Measurements from ENCODE around the gene KCNQ1. TPM values are rescaled to one million over a fixed set of nuclear protein-coding genes. Genes with fewer than 3 reads are reported as not detected.

Gene KCNQ1
- total RNA-seq, 1 donor from 2014 or later: 3.4 TPM

- no peak for DNase-seq (ENCODE audit: low spot score)
These were observed 7.7 kb downstream of the KCNQ1 start for GRCh38 chr11:2452321-2453012.

GRCh38 chr11:2453436-2453835, 8.6 kb downstream of the KCNQ1 start:
- Mint-ChIP-seq H3K36me3 (ENCODE audit: low read depth) (no peaks in the 10 kb centered on the region), H3K4me1 (ENCODE audit: low read depth) (no peaks in the 10 kb centered on the region), H3K4me3 (ENCODE audit: low read depth) (no peak overlapping the region), H3K9me3 (no peaks in the 10 kb centered on the region), H3K27ac (no peak overlapping the region), H3K27me3 (ENCODE audit: low read depth) (peaks cover 2% of the 10 kb centered on the region)
- DNase-seq (ENCODE audit: low spot score): no peak
- intact Hi-C loops (cut with micrococcal nuclease): no loop called here

More at GRCh38 chr11:2452321-2453012, 7.7 kb downstream of the KCNQ1 start:
- no peak overlapping the region for H3K27ac Mint-ChIP-seq
- H3K27me3 Mint-ChIP-seq (ENCODE audit: low read depth): peaks cover 2% of the 10 kb centered on the region
- intact Hi-C loops (cut with micrococcal nuclease): no loop called here
- no peak overlapping the region for H3K4me3 Mint-ChIP-seq (ENCODE audit: low read depth)
- H3K4me1 Mint-ChIP-seq (ENCODE audit: low read depth): peaks cover 2% of the 10 kb centered on the region
- no peaks in the 10 kb centered on the region for H3K36me3 Mint-ChIP-seq (ENCODE audit: low read depth)
- no peaks in the 10 kb centered on the region for H3K9me3 Mint-ChIP-seq

GRCh38 chr11:2458321-2458720, 13.5 kb downstream of the KCNQ1 start:
- Mint-ChIP-seq H3K27me3 (ENCODE audit: low read depth) (peaks cover 7% of the 10 kb centered on the region), H3K27ac (no peak overlapping the region), H3K36me3 (ENCODE audit: low read depth) (no peaks in the 10 kb centered on the region), H3K4me3 (ENCODE audit: low read depth) (no peak overlapping the region), H3K4me1 (ENCODE audit: low read depth) (no peaks in the 10 kb centered on the region), H3K9me3 (no peaks in the 10 kb centered on the region)
- intact Hi-C loops (cut with micrococcal nuclease): no loop called here
- DNase-seq (ENCODE audit: low spot score): no peak

- intact Hi-C loops (cut with micrococcal nuclease): no loop called here
- Mint-ChIP-seq H3K36me3 (ENCODE audit: low read depth) (no peaks in the 10 kb centered on the region), H3K27ac (no peak overlapping the region), H3K4me1 (ENCODE audit: low read depth) (no peaks in the 10 kb centered on the region), H3K4me3 (ENCODE audit: low read depth) (no peak overlapping the region), H3K27me3 (ENCODE audit: low read depth) (peaks cover 7% of the 10 kb centered on the region), H3K9me3 (no peaks in the 10 kb centered on the region)
- DNase-seq (ENCODE audit: low spot score): no peak
These were observed 14.4 kb downstream of the KCNQ1 start for GRCh38 chr11:2459016-2459725.

- Mint-ChIP-seq H3K36me3 (ENCODE audit: low read depth) (no peaks in the 10 kb centered on the region), H3K4me1 (ENCODE audit: low read depth) (no peaks in the 10 kb centered on the region), H3K4me3 (ENCODE audit: low read depth) (no peak overlapping the region), H3K27ac (no peak overlapping the region), H3K9me3 (no peaks in the 10 kb centered on the region), H3K27me3 (ENCODE audit: low read depth) (peaks cover 7% of the 10 kb centered on the region)
- intact Hi-C loops (cut with micrococcal nuclease): no loop called here
- DNase-seq (ENCODE audit: low spot score): no peak
These were observed 15.2 kb downstream of the KCNQ1 start for GRCh38 chr11:2459796-2460531.

GRCh38 chr11:2460540-2461252, 15.9 kb downstream of the KCNQ1 start:
- intact Hi-C loops (cut with micrococcal nuclease): no loop called here
- Mint-ChIP-seq H3K4me3 (ENCODE audit: low read depth) (no peak overlapping the region), H3K27ac (no peak overlapping the region), H3K36me3 (ENCODE audit: low read depth) (no peaks in the 10 kb centered on the region), H3K27me3 (ENCODE audit: low read depth) (peaks cover 7% of the 10 kb centered on the region), H3K4me1 (ENCODE audit: low read depth) (no peaks in the 10 kb centered on the region), H3K9me3 (no peaks in the 10 kb centered on the region)
- DNase-seq (ENCODE audit: low spot score): no peak

GRCh38 chr11:2461253-2461955, 16.6 kb downstream of the KCNQ1 start:
- intact Hi-C loops (cut with micrococcal nuclease): no loop called here
- no peaks in the 10 kb centered on the region for H3K36me3 Mint-ChIP-seq (ENCODE audit: low read depth)
- no peak for DNase-seq (ENCODE audit: low spot score)
- no peak overlapping the region for H3K4me3 Mint-ChIP-seq (ENCODE audit: low read depth)
- H3K9me3 Mint-ChIP-seq: no peaks in the 10 kb centered on the region
- H3K4me1 Mint-ChIP-seq (ENCODE audit: low read depth): peaks cover under 1% of the 10 kb centered on the region
- peaks cover 7% of the 10 kb centered on the region for H3K27me3 Mint-ChIP-seq (ENCODE audit: low read depth)
- no peak overlapping the region for H3K27ac Mint-ChIP-seq

GRCh38 chr11:2461956-2462542, 17.2 kb downstream of the KCNQ1 start:
- DNase-seq (ENCODE audit: low spot score): no peak
- Mint-ChIP-seq H3K4me1 (ENCODE audit: low read depth) (peaks cover 7% of the 10 kb centered on the region), H3K36me3 (ENCODE audit: low read depth) (no peaks in the 10 kb centered on the region), H3K27me3 (ENCODE audit: low read depth) (peaks cover 7% of the 10 kb centered on the region), H3K27ac (no peak overlapping the region), H3K4me3 (ENCODE audit: low read depth) (no peak overlapping the region), H3K9me3 (no peaks in the 10 kb centered on the region)
- intact Hi-C loops (cut with micrococcal nuclease): no loop called here

GRCh38 chr11:2462543-2462985, 17.8 kb downstream of the KCNQ1 start:
- Mint-ChIP-seq H3K27me3 (ENCODE audit: low read depth) (peaks cover 5% of the 10 kb centered on the region), H3K9me3 (no peaks in the 10 kb centered on the region), H3K36me3 (ENCODE audit: low read depth) (no peaks in the 10 kb centered on the region), H3K4me1 (ENCODE audit: low read depth) (peaks cover 12% of the 10 kb centered on the region), H3K4me3 (ENCODE audit: low read depth) (no peak overlapping the region), H3K27ac (no peak overlapping the region)
- intact Hi-C loops (cut with micrococcal nuclease): no loop called here
- DNase-seq (ENCODE audit: low spot score): no peak

- DNase-seq (ENCODE audit: low spot score): no peak
- H3K4me1 Mint-ChIP-seq (ENCODE audit: low read depth): peaks cover 17% of the 10 kb centered on the region
- no peaks in the 10 kb centered on the region for H3K9me3 Mint-ChIP-seq
- H3K27ac Mint-ChIP-seq: no peak overlapping the region
- intact Hi-C loops (cut with micrococcal nuclease): no loop called here
- H3K4me3 Mint-ChIP-seq (ENCODE audit: low read depth): no peak overlapping the region
- peaks cover 5% of the 10 kb centered on the region for H3K27me3 Mint-ChIP-seq (ENCODE audit: low read depth)
- H3K36me3 Mint-ChIP-seq (ENCODE audit: low read depth): no peaks in the 10 kb centered on the region
These were observed 18.4 kb downstream of the KCNQ1 start for GRCh38 chr11:2462986-2463765.

GRCh38 chr11:2463766-2464277, 19.0 kb downstream of the KCNQ1 start:
- Mint-ChIP-seq H3K27ac (no peak overlapping the region), H3K36me3 (ENCODE audit: low read depth) (no peaks in the 10 kb centered on the region), H3K4me1 (ENCODE audit: low read depth) (peaks cover 17% of the 10 kb centered on the region), H3K27me3 (ENCODE audit: low read depth) (peaks cover 7% of the 10 kb centered on the region), H3K4me3 (ENCODE audit: low read depth) (no peak overlapping the region), H3K9me3 (no peaks in the 10 kb centered on the region)
- DNase-seq (ENCODE audit: low spot score): no peak
- intact Hi-C loops (cut with micrococcal nuclease): no loop called here
